HCT116 (cell line): ENCODE results near the gene ENPP3.

ENCODE experiments used
- CTCF ChIP-seq, 3 experiments: fragments of 200-600 bp in 1 of 3; sonication (generic) in 1 of 3; IDR thresholded peaks in 2 of 3; conservative IDR thresholded peaks in 1 of 3; 2 replicates each; pipeline ENCODE4 v1.5.1; 2012 to 2017; ENCODE audit warnings: low read depth in 2 of 3, low read length in 2 of 3, antibody characterized with exemption in 1 of 3, borderline replicate concordance in 1 of 3, control low read depth in 1 of 3, mild to moderate bottlenecking in 1 of 3, mixed read lengths in 1 of 3, mixed run types in 1 of 3, moderate library complexity in 1 of 3; ENCODE audit not compliant: insufficient read depth in 1 of 3
- ELF1 ChIP-seq: IDR thresholded peaks from 2 replicates; pipeline ENCODE4 v1.6.1; 2012; ENCODE audit warnings: low read depth, borderline replicate concordance
- EZH2 ChIP-seq: fragments of 200-600 bp; sonication (generic); IDR thresholded peaks from 2 replicates; pipeline ENCODE4 v1.6.1; 2017; ENCODE audit warnings: antibody characterized with exemption, mixed run types
- POLR2AphosphoS5 ChIP-seq: IDR thresholded peaks from 2 replicates; pipeline ENCODE4 v1.6.1; 2011; ENCODE audit warnings: mild to moderate bottlenecking, low read depth, low read length, moderate library complexity
- SRF ChIP-seq: IDR thresholded peaks from 2 replicates; pipeline ENCODE4 v1.6.1; 2012; ENCODE audit warnings: low read depth
- YY1 ChIP-seq: IDR thresholded peaks from 2 replicates; pipeline ENCODE4 v1.6.1; 2011; ENCODE audit warnings: low read length, low read depth, moderate library complexity, mild to moderate bottlenecking; ENCODE audit not compliant: insufficient replicate concordance; ENCODE audit errors: extremely low read depth

- TF ChIP-seq CTCF (IDR thresholded peaks at IDR 0.05 in 2 of 3, conservative IDR thresholded peaks at IDR 0.05 in 1 of 3; ENCODE audit: borderline replicate concordance in 1 of 3, insufficient read depth in 1 of 3, low read depth in 2 of 3, low read length in 2 of 3): no peak
- TF ChIP-seq ELF1: no peak
- no peak for TF ChIP-seq POLR2AphosphoS5
- no peak for TF ChIP-seq EZH2
- no peak for TF ChIP-seq SRF
- TF ChIP-seq YY1: no peak
Measured at GRCh38 chr6:131657630-131658111, 20.6 kb downstream of the ENPP3 start.
